GM21528 (cell line): ENCODE results near the gene SARDH.

Experiments
- ATAC-seq: cut with Tn5 transposase; IDR thresholded peaks from one replicate; pipeline ENCODE4 v1.9.1; 2021; ENCODE audit warnings: mild to moderate bottlenecking, moderate library complexity; ENCODE audit not compliant: unreplicated experiment, low FRiP score

Gene SARDH

GRCh38 chr9:133717113-133718031 lies 20.8 kb downstream of the SARDH start:
- ATAC-seq: no peak

- ATAC-seq: no peak
These were observed 21.5 kb downstream of the SARDH start for GRCh38 chr9:133716564-133717112.

- no peak for ATAC-seq
These were observed 22.1 kb downstream of the SARDH start for GRCh38 chr9:133715866-133716563.

GRCh38 chr9:133715295-133715865 lies 22.8 kb downstream of the SARDH start:
- no peak for ATAC-seq

- no peak for ATAC-seq
These were observed 23.4 kb downstream of the SARDH start for GRCh38 chr9:133714606-133715294.

- ATAC-seq: no peak
These were observed 24.1 kb downstream of the SARDH start for GRCh38 chr9:133713960-133714495.

GRCh38 chr9:133713150-133713959 lies 24.8 kb downstream of the SARDH start:
- ATAC-seq: no peak

- no peak for ATAC-seq
These were observed 25.7 kb downstream of the SARDH start for GRCh38 chr9:133712221-133713100.

- ATAC-seq: no peak
These were observed 26.5 kb downstream of the SARDH start for GRCh38 chr9:133711428-133712220.

GRCh38 chr9:133710661-133711427 lies 27.3 kb downstream of the SARDH start:
- ATAC-seq: no peak

GRCh38 chr9:133709691-133710571 lies 28.2 kb downstream of the SARDH start:
- no peak for ATAC-seq

- no peak for ATAC-seq
These were observed 29.0 kb downstream of the SARDH start for GRCh38 chr9:133709015-133709611.

GRCh38 chr9:133708246-133709014 lies 29.7 kb downstream of the SARDH start:
- ATAC-seq: no peak

- no peak for ATAC-seq
These were observed 30.3 kb downstream of the SARDH start for GRCh38 chr9:133707763-133708245.
